ENCODE results near the gene LRRC23. TPM values are rescaled to one million over a fixed set of nuclear protein-coding genes. Genes with fewer than 3 reads are reported as not detected.

The LRRC23 gene
- total and polyA plus RNA-seq, 2 of the 13 experiments (the other 11 are each of a cell fraction or from before 2014, with no cell fraction given), result 6.0 to 7.8 TPM

GRCh38 chr12:6925540-6926279 is 21.1 kb downstream of the LRRC23 start (continued):
- TF ChIP-seq, protein P1, sequence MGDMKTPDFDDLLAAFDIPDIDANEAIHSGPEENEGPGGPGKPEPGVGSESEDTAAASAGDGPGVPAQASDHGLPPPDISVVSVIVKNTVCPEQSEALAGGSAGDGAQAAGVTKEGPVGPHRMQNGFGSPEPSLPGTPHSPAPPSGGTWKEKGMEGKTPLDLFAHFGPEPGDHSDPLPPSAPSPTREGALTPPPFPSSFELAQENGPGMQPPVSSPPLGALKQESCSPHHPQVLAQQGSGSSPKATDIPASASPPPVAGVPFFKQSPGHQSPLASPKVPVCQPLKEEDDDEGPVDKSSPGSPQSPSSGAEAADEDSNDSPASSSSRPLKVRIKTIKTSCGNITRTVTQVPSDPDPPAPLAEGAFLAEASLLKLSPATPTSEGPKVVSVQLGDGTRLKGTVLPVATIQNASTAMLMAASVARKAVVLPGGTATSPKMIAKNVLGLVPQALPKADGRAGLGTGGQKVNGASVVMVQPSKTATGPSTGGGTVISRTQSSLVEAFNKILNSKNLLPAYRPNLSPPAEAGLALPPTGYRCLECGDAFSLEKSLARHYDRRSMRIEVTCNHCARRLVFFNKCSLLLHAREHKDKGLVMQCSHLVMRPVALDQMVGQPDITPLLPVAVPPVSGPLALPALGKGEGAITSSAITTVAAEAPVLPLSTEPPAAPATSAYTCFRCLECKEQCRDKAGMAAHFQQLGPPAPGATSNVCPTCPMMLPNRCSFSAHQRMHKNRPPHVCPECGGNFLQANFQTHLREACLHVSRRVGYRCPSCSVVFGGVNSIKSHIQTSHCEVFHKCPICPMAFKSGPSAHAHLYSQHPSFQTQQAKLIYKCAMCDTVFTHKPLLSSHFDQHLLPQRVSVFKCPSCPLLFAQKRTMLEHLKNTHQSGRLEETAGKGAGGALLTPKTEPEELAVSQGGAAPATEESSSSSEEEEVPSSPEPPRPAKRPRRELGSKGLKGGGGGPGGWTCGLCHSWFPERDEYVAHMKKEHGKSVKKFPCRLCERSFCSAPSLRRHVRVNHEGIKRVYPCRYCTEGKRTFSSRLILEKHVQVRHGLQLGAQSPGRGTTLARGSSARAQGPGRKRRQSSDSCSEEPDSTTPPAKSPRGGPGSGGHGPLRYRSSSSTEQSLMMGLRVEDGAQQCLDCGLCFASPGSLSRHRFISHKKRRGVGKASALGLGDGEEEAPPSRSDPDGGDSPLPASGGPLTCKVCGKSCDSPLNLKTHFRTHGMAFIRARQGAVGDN (CRISPR knock-in tag; IDR thresholded peaks at IDR 0.05), result peak; percentile 47
- TF ChIP-seq GATA4 (IDR thresholded peaks at IDR 0.05; ENCODE audit: borderline replicate concordance, low read depth) (no peak), JARID2 (CRISPR knock-in tag; IDR thresholded peaks at IDR 0.05; ENCODE audit: insufficient replicate concordance) (no peak), NCOA2 (CRISPR knock-in tag; IDR thresholded peaks at IDR 0.05) (no peak), KDM4B (CRISPR knock-in tag; IDR thresholded peaks at IDR 0.05) (no peak), MNT (IDR thresholded peaks at IDR 0.05) (no peak), CC2D1A (CRISPR knock-in tag; IDR thresholded peaks at IDR 0.05) (no peak), ZNF83 (CRISPR knock-in tag; IDR thresholded peaks at IDR 0.05; ENCODE audit: borderline replicate concordance) (no peak), SRY (CRISPR knock-in tag; IDR thresholded peaks at IDR 0.05) (no peak), TP53 (CRISPR knock-in tag; conservative IDR thresholded peaks at IDR 0.05) (no peak)
- TF ChIP-seq, protein P2, sequence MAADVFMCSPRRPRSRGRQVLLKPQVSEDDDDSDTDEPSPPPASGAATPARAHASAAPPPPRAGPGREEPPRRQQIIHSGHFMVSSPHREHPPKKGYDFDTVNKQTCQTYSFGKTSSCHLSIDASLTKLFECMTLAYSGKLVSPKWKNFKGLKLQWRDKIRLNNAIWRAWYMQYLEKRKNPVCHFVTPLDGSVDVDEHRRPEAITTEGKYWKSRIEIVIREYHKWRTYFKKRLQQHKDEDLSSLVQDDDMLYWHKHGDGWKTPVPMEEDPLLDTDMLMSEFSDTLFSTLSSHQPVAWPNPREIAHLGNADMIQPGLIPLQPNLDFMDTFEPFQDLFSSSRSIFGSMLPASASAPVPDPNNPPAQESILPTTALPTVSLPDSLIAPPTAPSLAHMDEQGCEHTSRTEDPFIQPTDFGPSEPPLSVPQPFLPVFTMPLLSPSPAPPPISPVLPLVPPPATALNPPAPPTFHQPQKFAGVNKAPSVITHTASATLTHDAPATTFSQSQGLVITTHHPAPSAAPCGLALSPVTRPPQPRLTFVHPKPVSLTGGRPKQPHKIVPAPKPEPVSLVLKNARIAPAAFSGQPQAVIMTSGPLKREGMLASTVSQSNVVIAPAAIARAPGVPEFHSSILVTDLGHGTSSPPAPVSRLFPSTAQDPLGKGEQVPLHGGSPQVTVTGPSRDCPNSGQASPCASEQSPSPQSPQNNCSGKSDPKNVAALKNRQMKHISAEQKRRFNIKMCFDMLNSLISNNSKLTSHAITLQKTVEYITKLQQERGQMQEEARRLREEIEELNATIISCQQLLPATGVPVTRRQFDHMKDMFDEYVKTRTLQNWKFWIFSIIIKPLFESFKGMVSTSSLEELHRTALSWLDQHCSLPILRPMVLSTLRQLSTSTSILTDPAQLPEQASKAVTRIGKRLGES (CRISPR knock-in tag; IDR thresholded peaks at IDR 0.05; ENCODE audit: borderline replicate concordance), result no peak
- TF ChIP-seq, protein P3, sequence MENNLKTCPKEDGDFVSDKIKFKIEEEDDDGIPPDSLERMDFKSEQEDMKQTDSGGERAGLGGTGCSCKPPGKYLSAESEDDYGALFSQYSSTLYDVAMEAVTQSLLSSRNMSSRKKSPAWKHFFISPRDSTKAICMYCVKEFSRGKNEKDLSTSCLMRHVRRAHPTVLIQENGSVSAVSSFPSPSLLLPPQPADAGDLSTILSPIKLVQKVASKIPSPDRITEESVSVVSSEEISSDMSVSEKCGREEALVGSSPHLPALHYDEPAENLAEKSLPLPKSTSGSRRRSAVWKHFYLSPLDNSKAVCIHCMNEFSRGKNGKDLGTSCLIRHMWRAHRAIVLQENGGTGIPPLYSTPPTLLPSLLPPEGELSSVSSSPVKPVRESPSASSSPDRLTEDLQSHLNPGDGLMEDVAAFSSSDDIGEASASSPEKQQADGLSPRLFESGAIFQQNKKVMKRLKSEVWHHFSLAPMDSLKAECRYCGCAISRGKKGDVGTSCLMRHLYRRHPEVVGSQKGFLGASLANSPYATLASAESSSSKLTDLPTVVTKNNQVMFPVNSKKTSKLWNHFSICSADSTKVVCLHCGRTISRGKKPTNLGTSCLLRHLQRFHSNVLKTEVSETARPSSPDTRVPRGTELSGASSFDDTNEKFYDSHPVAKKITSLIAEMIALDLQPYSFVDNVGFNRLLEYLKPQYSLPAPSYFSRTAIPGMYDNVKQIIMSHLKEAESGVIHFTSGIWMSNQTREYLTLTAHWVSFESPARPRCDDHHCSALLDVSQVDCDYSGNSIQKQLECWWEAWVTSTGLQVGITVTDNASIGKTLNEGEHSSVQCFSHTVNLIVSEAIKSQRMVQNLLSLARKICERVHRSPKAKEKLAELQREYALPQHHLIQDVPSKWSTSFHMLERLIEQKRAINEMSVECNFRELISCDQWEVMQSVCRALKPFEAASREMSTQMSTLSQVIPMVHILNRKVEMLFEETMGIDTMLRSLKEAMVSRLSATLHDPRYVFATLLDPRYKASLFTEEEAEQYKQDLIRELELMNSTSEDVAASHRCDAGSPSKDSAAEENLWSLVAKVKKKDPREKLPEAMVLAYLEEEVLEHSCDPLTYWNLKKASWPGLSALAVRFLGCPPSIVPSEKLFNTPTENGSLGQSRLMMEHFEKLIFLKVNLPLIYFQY (CRISPR knock-in tag; IDR thresholded peaks at IDR 0.05; ENCODE audit: borderline replicate concordance), result no peak
- TF ChIP-seq, protein P4, sequence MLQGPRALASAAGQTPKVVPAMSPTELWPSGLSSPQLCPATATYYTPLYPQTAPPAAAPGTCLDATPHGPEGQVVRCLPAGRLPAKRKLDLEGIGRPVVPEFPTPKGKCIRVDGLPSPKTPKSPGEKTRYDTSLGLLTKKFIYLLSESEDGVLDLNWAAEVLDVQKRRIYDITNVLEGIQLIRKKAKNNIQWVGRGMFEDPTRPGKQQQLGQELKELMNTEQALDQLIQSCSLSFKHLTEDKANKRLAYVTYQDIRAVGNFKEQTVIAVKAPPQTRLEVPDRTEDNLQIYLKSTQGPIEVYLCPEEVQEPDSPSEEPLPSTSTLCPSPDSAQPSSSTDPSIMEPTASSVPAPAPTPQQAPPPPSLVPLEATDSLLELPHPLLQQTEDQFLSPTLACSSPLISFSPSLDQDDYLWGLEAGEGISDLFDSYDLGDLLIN (CRISPR knock-in tag; IDR thresholded peaks at IDR 0.05; ENCODE audit: borderline replicate concordance), result no peak
